Measurements from ENCODE around the gene SORL1-AS1.

Gene SORL1-AS1

DNA sequence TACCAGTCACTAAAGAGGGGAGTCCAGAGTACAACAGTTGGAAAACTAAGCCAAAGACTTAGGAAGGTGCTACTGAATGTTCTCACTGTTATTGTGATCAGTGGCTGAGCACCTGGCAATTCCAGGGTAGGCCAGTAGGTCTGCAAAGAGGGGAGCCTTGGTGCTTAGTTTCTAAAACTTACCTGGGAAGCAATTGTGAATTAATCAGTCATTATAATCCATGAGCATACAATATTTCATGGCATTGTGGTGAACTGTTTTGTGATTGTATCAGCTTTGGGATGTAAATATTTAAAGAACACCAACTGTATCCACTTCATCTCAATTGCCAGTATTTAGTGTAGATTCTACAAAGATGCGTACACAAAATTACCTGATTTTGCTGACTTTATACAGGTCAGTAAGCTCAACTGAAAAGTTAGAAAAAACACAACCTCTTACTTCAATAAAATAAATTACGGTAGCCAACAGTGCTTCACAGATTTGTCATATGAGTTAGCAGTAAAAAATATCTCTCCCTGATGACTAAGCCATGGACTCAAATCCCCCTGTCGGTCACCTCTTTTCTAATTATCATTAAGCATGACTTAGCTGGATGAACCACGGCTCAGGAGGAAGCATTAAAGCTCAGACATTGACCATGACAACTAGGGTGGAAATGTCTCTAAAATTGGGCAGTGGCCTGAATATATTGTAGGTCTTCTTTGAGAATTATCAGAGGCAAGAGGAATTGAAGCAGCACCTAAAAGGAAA lies 31.4 kb downstream of the SORL1-AS1 start:
- intact Hi-C loops (cut with DNase I; ENCODE audit: low total_unique reads): no loop called here
- Histone ChIP-seq H3K4me3 (no peak overlapping the region), H3K4me1 (peaks cover 4% of the 10 kb centered on the region in 2 donors), H3K27me3 (no peaks in the 10 kb centered on the region), H3K36me3 (no peaks in the 10 kb centered on the region), H3K27ac (no peak overlapping the region), H3K9me3 (no peaks in the 10 kb centered on the region)
- in situ Hi-C loops (cut with MboI; ENCODE audit: low sequenced_read_pairs in 4 of 4): no loop called here
- ATAC-seq (no peak), DNase-seq (no peak)
- TF ChIP-seq, protein P1, sequence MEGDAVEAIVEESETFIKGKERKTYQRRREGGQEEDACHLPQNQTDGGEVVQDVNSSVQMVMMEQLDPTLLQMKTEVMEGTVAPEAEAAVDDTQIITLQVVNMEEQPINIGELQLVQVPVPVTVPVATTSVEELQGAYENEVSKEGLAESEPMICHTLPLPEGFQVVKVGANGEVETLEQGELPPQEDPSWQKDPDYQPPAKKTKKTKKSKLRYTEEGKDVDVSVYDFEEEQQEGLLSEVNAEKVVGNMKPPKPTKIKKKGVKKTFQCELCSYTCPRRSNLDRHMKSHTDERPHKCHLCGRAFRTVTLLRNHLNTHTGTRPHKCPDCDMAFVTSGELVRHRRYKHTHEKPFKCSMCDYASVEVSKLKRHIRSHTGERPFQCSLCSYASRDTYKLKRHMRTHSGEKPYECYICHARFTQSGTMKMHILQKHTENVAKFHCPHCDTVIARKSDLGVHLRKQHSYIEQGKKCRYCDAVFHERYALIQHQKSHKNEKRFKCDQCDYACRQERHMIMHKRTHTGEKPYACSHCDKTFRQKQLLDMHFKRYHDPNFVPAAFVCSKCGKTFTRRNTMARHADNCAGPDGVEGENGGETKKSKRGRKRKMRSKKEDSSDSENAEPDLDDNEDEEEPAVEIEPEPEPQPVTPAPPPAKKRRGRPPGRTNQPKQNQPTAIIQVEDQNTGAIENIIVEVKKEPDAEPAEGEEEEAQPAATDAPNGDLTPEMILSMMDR (IDR thresholded peaks at IDR 0.05 in 4 of 5, conservative IDR thresholded peaks at IDR 0.05 in 1 of 5): no peak
- no peak for TF ChIP-seq POLR2A (IDR thresholded peaks at IDR 0.05)

DNA sequence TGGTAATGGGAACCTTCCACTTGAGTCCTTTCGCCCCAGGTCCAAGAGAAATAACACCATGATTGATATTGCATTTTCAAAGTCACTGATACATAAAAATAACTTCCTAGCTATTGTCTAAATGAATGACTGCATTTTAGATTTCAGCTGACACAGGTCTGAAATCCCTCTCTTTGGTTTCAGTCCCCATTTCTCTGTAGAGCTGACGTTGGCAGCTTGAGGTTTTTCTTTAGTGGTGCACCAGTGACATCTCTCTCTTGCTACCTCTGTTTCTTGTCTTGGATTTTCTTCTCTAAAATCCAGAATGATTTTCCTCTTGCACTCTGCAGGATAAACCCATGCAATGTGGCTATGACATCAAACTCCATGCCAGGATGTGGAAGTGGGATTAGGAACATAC lies 32.4 kb downstream of the SORL1-AS1 start:
- Histone ChIP-seq H3K27ac (no peak overlapping the region), H3K4me3 (no peak overlapping the region), H3K36me3 (no peaks in the 10 kb centered on the region), H3K4me1 (peaks cover 4% of the 10 kb centered on the region in 2 donors), H3K27me3 (no peaks in the 10 kb centered on the region), H3K9me3 (no peaks in the 10 kb centered on the region)
- ATAC-seq (no peak), DNase-seq (no peak)
- in situ Hi-C loops (cut with MboI; ENCODE audit: low sequenced_read_pairs in 4 of 4): no loop called here
- no peak for TF ChIP-seq POLR2A (IDR thresholded peaks at IDR 0.05)
- intact Hi-C loops (cut with DNase I; ENCODE audit: low total_unique reads): no loop called here

DNA sequence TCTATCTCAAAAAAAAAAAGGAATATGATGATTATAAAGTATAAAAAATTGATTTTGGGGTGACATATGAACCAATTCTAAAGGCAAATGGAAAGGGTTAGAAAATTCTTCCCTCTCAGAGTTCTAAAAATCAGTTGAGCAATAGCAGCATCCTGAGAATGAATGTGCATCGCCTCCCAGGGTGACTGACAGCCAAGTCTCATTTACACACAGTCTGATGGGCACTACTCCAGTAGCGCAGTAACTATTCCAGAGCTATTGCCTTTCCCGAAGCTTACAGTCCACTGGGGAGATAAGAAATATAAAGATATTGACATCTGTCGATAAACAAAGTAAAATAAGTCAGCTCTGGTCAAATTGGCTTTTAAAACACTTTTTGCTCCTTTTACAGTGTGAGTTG lies 32.9 kb downstream of the SORL1-AS1 start:
- Histone ChIP-seq H3K9me3 (no peaks in the 10 kb centered on the region), H3K27ac (no peak overlapping the region), H3K36me3 (no peaks in the 10 kb centered on the region), H3K27me3 (no peaks in the 10 kb centered on the region), H3K4me1 (peaks cover 4% of the 10 kb centered on the region in 2 donors), H3K4me3 (no peak overlapping the region)
- no peak for TF ChIP-seq POLR2A (IDR thresholded peaks at IDR 0.05)
- TF ChIP-seq, protein P1 (IDR thresholded peaks at IDR 0.05 in 4 of 5, conservative IDR thresholded peaks at IDR 0.05 in 1 of 5): no peak
- ATAC-seq: no peak
- no peak for DNase-seq
- intact Hi-C loops (cut with DNase I; ENCODE audit: low total_unique reads) (no loop called here), in situ Hi-C loops (cut with MboI; ENCODE audit: low sequenced_read_pairs in 4 of 4) (no loop called here)

DNA sequence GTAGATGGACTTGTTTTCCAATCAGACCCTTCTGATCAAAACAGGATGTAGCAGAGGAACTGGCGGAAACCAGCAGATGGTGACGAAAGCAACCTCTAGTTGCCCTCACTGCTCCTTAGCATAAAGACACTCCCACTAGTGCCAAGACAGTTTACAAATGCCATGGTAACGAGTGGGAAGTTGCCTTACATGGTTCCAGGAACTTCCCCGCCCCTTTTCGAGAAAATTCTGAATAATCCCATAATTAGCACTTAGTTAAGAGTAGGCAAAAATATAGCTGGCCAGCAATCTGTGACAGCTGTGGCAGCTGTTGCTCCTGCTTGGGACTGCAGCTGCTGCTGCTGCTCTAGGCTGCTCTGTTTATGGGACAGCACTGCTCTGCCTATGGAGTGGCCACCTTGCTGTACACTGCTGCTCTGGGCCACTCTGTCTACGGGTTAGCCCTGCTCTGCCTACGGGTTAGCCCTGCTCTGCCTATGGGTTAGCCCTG lies 34.1 kb downstream of the SORL1-AS1 start:
- ATAC-seq: peak in 1 of 2 donors; percentile 18
- H3K27ac ChIP-seq: no peak overlapping the region
- intact Hi-C loops (cut with DNase I; ENCODE audit: low total_unique reads): no loop called here

DNA sequence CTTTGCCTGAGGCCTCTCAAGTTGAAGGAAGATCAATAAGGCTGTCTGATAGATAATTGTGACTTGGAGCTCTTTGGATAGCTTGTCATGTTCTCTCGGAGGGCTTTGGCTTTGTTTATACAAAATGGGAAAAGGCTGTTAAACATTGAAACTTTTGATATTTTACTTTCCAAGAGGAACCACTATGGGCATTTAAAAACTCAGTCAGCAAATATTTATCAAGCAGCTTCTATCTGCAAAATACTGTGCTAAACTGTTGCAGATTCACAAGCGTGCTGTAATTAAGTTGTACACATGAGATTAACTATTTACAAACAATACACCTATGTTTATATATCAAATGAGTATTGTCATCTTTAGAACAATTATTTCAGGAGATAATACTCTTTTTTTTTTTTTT lies 35.2 kb downstream of the SORL1-AS1 start:
- ATAC-seq (no peak), DNase-seq (no peak)
- in situ Hi-C loops (cut with MboI; ENCODE audit: low sequenced_read_pairs in 4 of 4): no loop called here
- Histone ChIP-seq H3K4me1 (peaks cover 4% of the 10 kb centered on the region in 2 donors), H3K36me3 (no peaks in the 10 kb centered on the region), H3K4me3 (no peak overlapping the region), H3K27me3 (no peaks in the 10 kb centered on the region), H3K9me3 (no peaks in the 10 kb centered on the region), H3K27ac (no peak overlapping the region)
- TF ChIP-seq POLR2A (IDR thresholded peaks at IDR 0.05): no peak
- TF ChIP-seq, protein P1 (IDR thresholded peaks at IDR 0.05 in 4 of 5, conservative IDR thresholded peaks at IDR 0.05 in 1 of 5): no peak
- intact Hi-C loops (cut with DNase I; ENCODE audit: low total_unique reads): no loop called here

More for the DNA sequence above, 34.1 kb downstream of the SORL1-AS1 start:
- Histone ChIP-seq H3K4me3 (no peak overlapping the region), H3K27me3 (no peaks in the 10 kb centered on the region), H3K36me3 (no peaks in the 10 kb centered on the region), H3K4me1 (peaks cover 4% of the 10 kb centered on the region in 2 donors), H3K9me3 (no peaks in the 10 kb centered on the region)
- DNase-seq: peak in 1 of 2 donors; percentile 33
- TF ChIP-seq POLR2A (IDR thresholded peaks at IDR 0.05): no peak
- TF ChIP-seq, protein P1 (IDR thresholded peaks at IDR 0.05 in 4 of 5, conservative IDR thresholded peaks at IDR 0.05 in 1 of 5): no peak
- in situ Hi-C loops (cut with MboI; ENCODE audit: low sequenced_read_pairs in 4 of 4): no loop called here

Measured in gastrocnemius medialis (tissue), 4 donors.